ENCODE measurements around the gene CFAP46.

CFAP46 gene

GRCh38 chr10:132974249-132974796 is 32.0 kb upstream of the CFAP46 start:
- no peak overlapping the region for H3K4me3 ChIP-seq (ENCODE audit: low read depth, low read length)
- TF ChIP-seq CTCF (conservative IDR thresholded peaks at IDR 0.05; ENCODE audit: low read depth, low read length): no peak
- no peak for DNase-seq (ENCODE audit: low read depth)

GRCh38 chr10:132973903-132974241 is 31.5 kb upstream of the CFAP46 start:
- TF ChIP-seq CTCF (conservative IDR thresholded peaks at IDR 0.05; ENCODE audit: low read depth, low read length): no peak
- H3K4me3 ChIP-seq (ENCODE audit: low read depth, low read length): no peak overlapping the region
- DNase-seq (ENCODE audit: low read depth): no peak

GRCh38 chr10:132972986-132973902 is 30.9 kb upstream of the CFAP46 start:
- DNase-seq (ENCODE audit: low read depth): no peak
- no peak for TF ChIP-seq CTCF (conservative IDR thresholded peaks at IDR 0.05; ENCODE audit: low read depth, low read length)
- no peak overlapping the region for H3K4me3 ChIP-seq (ENCODE audit: low read depth, low read length)

- no peak for DNase-seq (ENCODE audit: low read depth)
- H3K4me3 ChIP-seq (ENCODE audit: low read depth, low read length): no peak overlapping the region
- no peak for TF ChIP-seq CTCF (conservative IDR thresholded peaks at IDR 0.05; ENCODE audit: low read depth, low read length)
Measured at GRCh38 chr10:132972149-132972985, 30.0 kb upstream of the CFAP46 start.

GRCh38 chr10:132971448-132972148 is 29.2 kb upstream of the CFAP46 start:
- no peak for TF ChIP-seq CTCF (conservative IDR thresholded peaks at IDR 0.05; ENCODE audit: low read depth, low read length)
- no peak for DNase-seq (ENCODE audit: low read depth)
- no peak overlapping the region for H3K4me3 ChIP-seq (ENCODE audit: low read depth, low read length)

GRCh38 chr10:132970641-132971438 is 28.5 kb upstream of the CFAP46 start:
- DNase-seq (ENCODE audit: low read depth): no peak
- no peak overlapping the region for H3K4me3 ChIP-seq (ENCODE audit: low read depth, low read length)
- TF ChIP-seq CTCF (conservative IDR thresholded peaks at IDR 0.05; ENCODE audit: low read depth, low read length): no peak
